PC-9 (cell line): ENCODE data around the gene METTL8.

Source experiments
- EZH2 ChIP-seq: fragments of 200-600 bp; sonication (generic); IDR thresholded peaks from 2 replicates; pipeline ENCODE4 v1.8.0; 2017; ENCODE audit warnings: antibody characterized with exemption, low read depth
- TF ChIP-seq, protein P1 (sequence below): fragments of 200-600 bp; sonication (generic); conservative IDR thresholded peaks from 2 replicates; pipeline ENCODE4 v1.6.1; 2017; ENCODE audit warnings: mixed run types, antibody characterized with exemption, mild to moderate bottlenecking, moderate library complexity

DNA sequence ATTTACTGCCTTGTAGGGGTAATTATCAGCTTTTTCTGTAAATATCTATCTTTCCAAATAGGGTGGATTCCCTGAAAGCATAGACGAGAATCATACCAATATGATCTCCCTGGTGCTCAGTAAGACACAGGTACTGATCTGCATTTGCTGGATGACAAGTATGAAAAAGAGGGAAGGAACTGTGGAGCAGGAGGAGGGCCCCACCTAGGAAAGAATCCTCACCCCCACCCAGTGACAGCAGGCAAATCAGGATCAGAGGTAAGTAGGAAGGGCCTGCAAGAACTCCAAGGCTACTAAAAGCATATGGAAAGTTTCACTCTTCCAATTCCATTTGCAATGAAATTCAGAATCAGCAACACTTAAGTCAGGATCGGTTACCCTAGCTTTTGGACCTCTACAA, 42.3 kb downstream of the METTL8 start:
- no peak for TF ChIP-seq EZH2
- TF ChIP-seq, protein P1, sequence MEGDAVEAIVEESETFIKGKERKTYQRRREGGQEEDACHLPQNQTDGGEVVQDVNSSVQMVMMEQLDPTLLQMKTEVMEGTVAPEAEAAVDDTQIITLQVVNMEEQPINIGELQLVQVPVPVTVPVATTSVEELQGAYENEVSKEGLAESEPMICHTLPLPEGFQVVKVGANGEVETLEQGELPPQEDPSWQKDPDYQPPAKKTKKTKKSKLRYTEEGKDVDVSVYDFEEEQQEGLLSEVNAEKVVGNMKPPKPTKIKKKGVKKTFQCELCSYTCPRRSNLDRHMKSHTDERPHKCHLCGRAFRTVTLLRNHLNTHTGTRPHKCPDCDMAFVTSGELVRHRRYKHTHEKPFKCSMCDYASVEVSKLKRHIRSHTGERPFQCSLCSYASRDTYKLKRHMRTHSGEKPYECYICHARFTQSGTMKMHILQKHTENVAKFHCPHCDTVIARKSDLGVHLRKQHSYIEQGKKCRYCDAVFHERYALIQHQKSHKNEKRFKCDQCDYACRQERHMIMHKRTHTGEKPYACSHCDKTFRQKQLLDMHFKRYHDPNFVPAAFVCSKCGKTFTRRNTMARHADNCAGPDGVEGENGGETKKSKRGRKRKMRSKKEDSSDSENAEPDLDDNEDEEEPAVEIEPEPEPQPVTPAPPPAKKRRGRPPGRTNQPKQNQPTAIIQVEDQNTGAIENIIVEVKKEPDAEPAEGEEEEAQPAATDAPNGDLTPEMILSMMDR, result no peak
